Astrocyte (in vitro differentiated cells and primary cell): ENCODE results near the gene DUSP28.

ENCODE experiments used
- EZH2 ChIP-seq: IDR thresholded peaks from 2 replicates; pipeline ENCODE4 v1.6.1; 2012; ENCODE audit warnings: mild to moderate bottlenecking, low read length, inconsistent platforms; ENCODE audit not compliant: insufficient read depth
- TF ChIP-seq, protein P1 (sequence below): IDR thresholded peaks from 2 replicates; pipeline ENCODE4 v1.5.1; 2011; ENCODE audit warnings: low read depth, mild to moderate bottlenecking, inconsistent platforms, low read length, moderate library complexity; ENCODE audit not compliant: insufficient read depth

DNA sequence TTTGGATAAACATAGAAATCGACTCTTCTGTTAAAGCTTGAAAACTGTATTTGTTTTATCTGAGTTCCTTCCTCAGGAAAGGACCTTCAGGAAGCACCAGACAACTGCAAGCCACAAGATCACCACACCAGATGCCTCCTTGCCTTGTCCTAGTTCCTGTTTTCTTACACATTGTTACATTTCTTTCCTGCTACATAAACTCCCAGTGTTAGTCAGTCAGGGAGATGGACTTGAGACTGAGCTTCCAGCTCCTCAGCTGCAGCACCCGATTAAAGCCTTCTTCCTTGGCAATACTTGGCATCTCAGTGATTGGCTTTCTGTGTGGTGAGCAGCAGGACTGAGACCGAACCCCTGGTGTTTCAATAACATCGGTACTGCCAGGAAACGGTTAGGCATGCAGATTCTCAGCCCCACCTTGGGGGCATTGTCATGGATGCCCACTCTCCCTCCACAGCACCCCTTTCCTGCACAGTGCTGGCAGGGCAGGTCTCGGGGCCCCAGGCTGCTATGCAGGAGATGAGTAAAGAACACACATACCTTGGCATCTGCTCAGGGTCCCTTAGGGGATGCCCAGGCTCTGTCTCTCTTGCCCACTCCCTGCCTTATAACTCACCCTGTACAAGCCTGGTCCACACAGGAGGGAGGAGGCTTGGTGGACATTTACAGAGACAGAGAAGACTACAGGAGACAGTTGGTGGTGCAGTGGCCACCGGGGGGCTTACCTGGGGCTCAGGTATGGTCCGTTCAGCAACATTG, 35.0 kb upstream of the DUSP28 start:
- TF ChIP-seq, protein P1, sequence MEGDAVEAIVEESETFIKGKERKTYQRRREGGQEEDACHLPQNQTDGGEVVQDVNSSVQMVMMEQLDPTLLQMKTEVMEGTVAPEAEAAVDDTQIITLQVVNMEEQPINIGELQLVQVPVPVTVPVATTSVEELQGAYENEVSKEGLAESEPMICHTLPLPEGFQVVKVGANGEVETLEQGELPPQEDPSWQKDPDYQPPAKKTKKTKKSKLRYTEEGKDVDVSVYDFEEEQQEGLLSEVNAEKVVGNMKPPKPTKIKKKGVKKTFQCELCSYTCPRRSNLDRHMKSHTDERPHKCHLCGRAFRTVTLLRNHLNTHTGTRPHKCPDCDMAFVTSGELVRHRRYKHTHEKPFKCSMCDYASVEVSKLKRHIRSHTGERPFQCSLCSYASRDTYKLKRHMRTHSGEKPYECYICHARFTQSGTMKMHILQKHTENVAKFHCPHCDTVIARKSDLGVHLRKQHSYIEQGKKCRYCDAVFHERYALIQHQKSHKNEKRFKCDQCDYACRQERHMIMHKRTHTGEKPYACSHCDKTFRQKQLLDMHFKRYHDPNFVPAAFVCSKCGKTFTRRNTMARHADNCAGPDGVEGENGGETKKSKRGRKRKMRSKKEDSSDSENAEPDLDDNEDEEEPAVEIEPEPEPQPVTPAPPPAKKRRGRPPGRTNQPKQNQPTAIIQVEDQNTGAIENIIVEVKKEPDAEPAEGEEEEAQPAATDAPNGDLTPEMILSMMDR, result no peak
- no peak for TF ChIP-seq EZH2
